ENCODE results near the gene DAB2. TPM values are rescaled to one million over a fixed set of nuclear protein-coding genes. Genes with fewer than 3 reads are reported as not detected.
"Not testable (repeated sequence)": the region's sequence is repeated elsewhere in the genome, so short reads cannot be mapped to it uniquely, and the experiment has no call there.

The DAB2 gene
- total RNA-seq, 6 experiments from 2014 or later, result 228 to 285 (median 237) TPM

DNA sequence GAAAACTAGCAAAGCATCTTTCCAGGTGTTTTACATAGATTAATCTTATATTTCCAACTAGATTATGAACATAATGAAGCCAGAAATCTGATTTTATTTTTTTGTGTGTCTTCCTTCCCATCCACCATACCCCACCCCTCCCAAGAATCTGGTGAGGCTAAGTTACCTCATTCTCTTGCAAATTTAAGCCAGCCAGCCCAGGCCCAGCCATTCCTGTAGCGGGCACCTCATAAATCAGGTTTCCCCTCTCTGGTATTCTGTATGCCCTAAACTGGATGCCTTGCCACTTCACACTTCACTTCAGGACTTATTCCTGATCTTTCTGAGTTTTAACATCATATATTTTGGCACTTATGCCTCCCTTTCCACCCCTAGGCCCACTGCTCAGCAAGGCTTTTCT lies 82.3 kb downstream of the DAB2 start:
- DNase-seq, result no peak
- Mint-ChIP-seq H3K4me1 (ENCODE audit: low read depth) (peaks cover 8% of the 10 kb centered on the region), H3K9me3 (no peaks in the 10 kb centered on the region), H3K4me3 (no peak overlapping the region), H3K36me3 (ENCODE audit: low read depth) (no peaks in the 10 kb centered on the region), H3K27me3 (ENCODE audit: insufficient read depth) (peaks cover 21% of the 10 kb centered on the region), H3K27ac (no peak overlapping the region)
- TF ChIP-seq, protein P1, sequence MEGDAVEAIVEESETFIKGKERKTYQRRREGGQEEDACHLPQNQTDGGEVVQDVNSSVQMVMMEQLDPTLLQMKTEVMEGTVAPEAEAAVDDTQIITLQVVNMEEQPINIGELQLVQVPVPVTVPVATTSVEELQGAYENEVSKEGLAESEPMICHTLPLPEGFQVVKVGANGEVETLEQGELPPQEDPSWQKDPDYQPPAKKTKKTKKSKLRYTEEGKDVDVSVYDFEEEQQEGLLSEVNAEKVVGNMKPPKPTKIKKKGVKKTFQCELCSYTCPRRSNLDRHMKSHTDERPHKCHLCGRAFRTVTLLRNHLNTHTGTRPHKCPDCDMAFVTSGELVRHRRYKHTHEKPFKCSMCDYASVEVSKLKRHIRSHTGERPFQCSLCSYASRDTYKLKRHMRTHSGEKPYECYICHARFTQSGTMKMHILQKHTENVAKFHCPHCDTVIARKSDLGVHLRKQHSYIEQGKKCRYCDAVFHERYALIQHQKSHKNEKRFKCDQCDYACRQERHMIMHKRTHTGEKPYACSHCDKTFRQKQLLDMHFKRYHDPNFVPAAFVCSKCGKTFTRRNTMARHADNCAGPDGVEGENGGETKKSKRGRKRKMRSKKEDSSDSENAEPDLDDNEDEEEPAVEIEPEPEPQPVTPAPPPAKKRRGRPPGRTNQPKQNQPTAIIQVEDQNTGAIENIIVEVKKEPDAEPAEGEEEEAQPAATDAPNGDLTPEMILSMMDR (IDR thresholded peaks at IDR 0.05), result no peak

GRCh38 chr5:39341896-39342295 lies 82.9 kb downstream of the DAB2 start:
- TF ChIP-seq, protein P1 (IDR thresholded peaks at IDR 0.05), result no peak
- no peak overlapping the region for H3K27ac Mint-ChIP-seq
- no peak for DNase-seq
- H3K9me3 Mint-ChIP-seq, result no peaks in the 10 kb centered on the region
- no peaks in the 10 kb centered on the region for H3K36me3 Mint-ChIP-seq (ENCODE audit: low read depth)
- H3K4me3 Mint-ChIP-seq, result no peak overlapping the region
- H3K27me3 Mint-ChIP-seq (ENCODE audit: insufficient read depth), result peaks cover 21% of the 10 kb centered on the region
- peaks cover 8% of the 10 kb centered on the region for H3K4me1 Mint-ChIP-seq (ENCODE audit: low read depth)

- TF ChIP-seq, protein P1 (IDR thresholded peaks at IDR 0.05), result no peak
- no peak overlapping the region for H3K27ac Mint-ChIP-seq
- no peaks in the 10 kb centered on the region for H3K9me3 Mint-ChIP-seq
- peaks cover 18% of the 10 kb centered on the region for H3K27me3 Mint-ChIP-seq (ENCODE audit: insufficient read depth)
- H3K4me1 Mint-ChIP-seq (ENCODE audit: low read depth), result peaks cover 8% of the 10 kb centered on the region
- H3K4me3 Mint-ChIP-seq, result no peak overlapping the region
- H3K36me3 Mint-ChIP-seq (ENCODE audit: low read depth), result no peaks in the 10 kb centered on the region
- no peak for DNase-seq
Observed at GRCh38 chr5:39340506-39340905, 84.3 kb downstream of the DAB2 start.

DNA sequence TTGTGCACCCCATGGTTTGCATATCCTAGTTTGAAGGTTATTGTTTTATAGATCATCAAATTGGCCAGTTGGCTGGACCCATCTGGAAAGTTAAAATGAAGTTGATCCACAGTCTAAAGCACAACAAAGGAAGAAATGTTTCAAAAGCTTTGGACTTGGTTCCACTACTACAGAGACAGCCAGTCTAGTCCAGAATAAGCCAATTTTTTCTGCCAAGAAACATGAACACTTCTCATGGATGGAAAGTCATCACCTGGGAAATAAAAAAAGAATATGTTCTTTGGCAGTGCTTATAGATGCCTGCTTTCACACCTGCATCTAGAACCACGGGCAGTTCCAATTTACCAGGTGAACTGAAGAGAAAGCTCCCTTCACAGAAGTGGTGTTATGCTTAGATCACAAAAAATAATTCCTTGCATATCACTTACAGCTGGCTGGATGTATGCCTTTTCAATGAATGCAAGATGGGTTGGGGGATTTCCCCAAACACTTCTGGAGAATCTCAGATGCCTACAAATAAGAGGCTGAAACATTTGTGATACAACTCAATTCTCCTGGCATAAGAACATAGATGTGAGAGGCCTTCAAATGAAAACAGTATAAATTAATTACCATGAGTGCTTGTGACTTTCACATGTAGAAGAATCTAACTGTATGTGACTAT lies 87.4 kb downstream of the DAB2 start:
- peaks cover 6% of the 10 kb centered on the region; the same call in 1 of the 2 replicates for H3K27me3 Mint-ChIP-seq (ENCODE audit: insufficient read depth)
- TF ChIP-seq, protein P1 (IDR thresholded peaks at IDR 0.05), result no peak
- no peaks in the 10 kb centered on the region for H3K36me3 Mint-ChIP-seq (ENCODE audit: low read depth)
- DNase-seq, result no peak
- H3K4me1 Mint-ChIP-seq (ENCODE audit: low read depth), result peaks cover 8% of the 10 kb centered on the region
- no peak overlapping the region for H3K27ac Mint-ChIP-seq
- no peak overlapping the region for H3K4me3 Mint-ChIP-seq
- no peaks in the 10 kb centered on the region for H3K9me3 Mint-ChIP-seq

DNA sequence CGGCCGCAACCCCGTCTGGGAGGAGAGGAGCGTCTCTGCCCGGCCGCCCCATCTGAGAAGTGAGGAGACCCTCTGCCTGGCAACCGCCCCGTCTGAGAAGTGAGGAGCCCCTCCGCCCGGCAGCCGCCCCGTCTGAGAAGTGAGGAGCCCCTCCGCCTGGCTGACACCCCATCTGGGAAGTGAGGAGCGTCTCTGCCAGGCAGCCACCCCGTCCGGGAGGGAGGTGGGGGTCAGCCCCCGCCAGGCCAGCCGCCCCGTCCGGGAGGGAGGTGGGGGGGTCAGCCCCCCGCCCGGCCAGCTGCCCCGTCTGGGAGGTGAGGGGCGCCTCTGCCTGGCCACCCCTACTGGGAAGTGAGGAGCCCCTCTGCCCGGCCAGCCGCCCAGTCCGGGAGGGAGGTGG lies 90.5 kb downstream of the DAB2 start:
- H3K27ac Mint-ChIP-seq; H3K27me3 Mint-ChIP-seq (ENCODE audit: insufficient read depth); DNase-seq; H3K9me3 Mint-ChIP-seq; H3K4me1 Mint-ChIP-seq (ENCODE audit: low read depth); H3K36me3 Mint-ChIP-seq (ENCODE audit: low read depth); H3K4me3 Mint-ChIP-seq: not testable (repeated sequence)

GRCh38 chr5:39333104-39333503 lies 91.7 kb downstream of the DAB2 start:
- H3K9me3 Mint-ChIP-seq, result no peaks in the 10 kb centered on the region
- TF ChIP-seq, protein P1 (IDR thresholded peaks at IDR 0.05), result no peak
- 0 out of 2 replicates have a peak, but pooled peaks cover 3% of the 10 kb centered on the region for H3K27me3 Mint-ChIP-seq (ENCODE audit: insufficient read depth)
- H3K4me3 Mint-ChIP-seq, result no peak overlapping the region
- DNase-seq, result no peak
- H3K4me1 Mint-ChIP-seq (ENCODE audit: low read depth), result no peaks in the 10 kb centered on the region
- no peak overlapping the region for H3K27ac Mint-ChIP-seq
- no peaks in the 10 kb centered on the region for H3K36me3 Mint-ChIP-seq (ENCODE audit: low read depth)
